Measurements from ENCODE around the gene CD101.

The CD101 gene

GRCh38 chr1:117020526-117021156 is 19.1 kb downstream of the CD101 start:
- no peak for FAIRE-seq

GRCh38 chr1:117022114-117022513 is 20.6 kb downstream of the CD101 start:
- no peak for FAIRE-seq

- FAIRE-seq: no peak
Measured at GRCh38 chr1:117025568-117025967, 24.0 kb downstream of the CD101 start.

GRCh38 chr1:117026361-117026760 is 24.8 kb downstream of the CD101 start:
- no peak for FAIRE-seq

- FAIRE-seq: no peak
Measured at GRCh38 chr1:117029685-117030084, 28.1 kb downstream of the CD101 start.

GRCh38 chr1:117030271-117030877 is 28.8 kb downstream of the CD101 start:
- FAIRE-seq: no peak

GRCh38 chr1:117032266-117032665 is 30.7 kb downstream of the CD101 start:
- no peak for FAIRE-seq

- no peak for FAIRE-seq
Measured at GRCh38 chr1:117032681-117033539, 31.4 kb downstream of the CD101 start.

- no peak for FAIRE-seq
Measured at GRCh38 chr1:117033772-117034171, 32.2 kb downstream of the CD101 start.

GRCh38 chr1:117034791-117035290 is 33.3 kb downstream of the CD101 start:
- no peak for FAIRE-seq

GRCh38 chr1:117036018-117036461 is 34.5 kb downstream of the CD101 start:
- FAIRE-seq: no peak

GRCh38 chr1:117037802-117038201 is 36.2 kb downstream of the CD101 start:
- FAIRE-seq: no peak

GRCh38 chr1:117038236-117038635 is 36.7 kb downstream of the CD101 start:
- no peak for FAIRE-seq

GRCh38 chr1:117044217-117044616 is 42.7 kb downstream of the CD101 start:
- FAIRE-seq: no peak

- no peak for FAIRE-seq
Measured at GRCh38 chr1:117045644-117046043, 44.1 kb downstream of the CD101 start.

- no peak for FAIRE-seq
Measured at GRCh38 chr1:117046781-117047180, 45.2 kb downstream of the CD101 start.

GRCh38 chr1:117047271-117047670 is 45.7 kb downstream of the CD101 start:
- no peak for FAIRE-seq

- FAIRE-seq: no peak
Measured at GRCh38 chr1:117049857-117050256, 48.3 kb downstream of the CD101 start.

GRCh38 chr1:117051224-117052064 is 49.9 kb downstream of the CD101 start:
- no peak for FAIRE-seq

- no peak for FAIRE-seq
Measured at GRCh38 chr1:117054068-117054467, 52.5 kb downstream of the CD101 start.

GRCh38 chr1:117058810-117059209 is 57.2 kb downstream of the CD101 start:
- no peak for FAIRE-seq

- no peak for FAIRE-seq
Measured at GRCh38 chr1:117059334-117059677, 57.7 kb downstream of the CD101 start.
